HCT116 (cell line): ENCODE measurements around the gene EPHA10.

Experiments
- CEBPB ChIP-seq: IDR thresholded peaks from 2 replicates; pipeline ENCODE4 v1.6.1; 2012; ENCODE audit warnings: low read depth
- CTCF ChIP-seq, 3 experiments: fragments of 200-600 bp in 1 of 3; sonication (generic) in 1 of 3; IDR thresholded peaks in 2 of 3; conservative IDR thresholded peaks in 1 of 3; 2 replicates each; pipeline ENCODE4 v1.5.1; 2012 to 2017; ENCODE audit warnings: low read depth in 2 of 3, low read length in 2 of 3, antibody characterized with exemption in 1 of 3, borderline replicate concordance in 1 of 3, control low read depth in 1 of 3, mild to moderate bottlenecking in 1 of 3, mixed read lengths in 1 of 3, mixed run types in 1 of 3, moderate library complexity in 1 of 3; ENCODE audit not compliant: insufficient read depth in 1 of 3
- ELF1 ChIP-seq: IDR thresholded peaks from 2 replicates; pipeline ENCODE4 v1.6.1; 2012; ENCODE audit warnings: low read depth, borderline replicate concordance
- EZH2 ChIP-seq: fragments of 200-600 bp; sonication (generic); IDR thresholded peaks from 2 replicates; pipeline ENCODE4 v1.6.1; 2017; ENCODE audit warnings: antibody characterized with exemption, mixed run types
- EZH2phosphoT487 ChIP-seq: fragments of 200-600 bp; IDR thresholded peaks from 2 replicates; pipeline ENCODE4 v1.6.1; 2018; ENCODE audit warnings: antibody characterized with exemption, borderline replicate concordance
- JUND ChIP-seq: IDR thresholded peaks from 2 replicates; pipeline ENCODE4 v1.6.1; 2012
- MAX ChIP-seq: IDR thresholded peaks from 2 replicates; pipeline ENCODE4 v1.6.1; 2012
- POLR2A ChIP-seq: IDR thresholded peaks from 2 replicates; pipeline ENCODE4 v1.7.0; 2011; ENCODE audit warnings: borderline replicate concordance; ENCODE audit not compliant: insufficient read depth, insufficient read length; ENCODE audit errors: extremely low read depth
- RAD21 ChIP-seq: IDR thresholded peaks from 2 replicates; pipeline ENCODE4 v1.6.1; 2012; ENCODE audit warnings: low read depth, mild to moderate bottlenecking
- TCF7L2 ChIP-seq: IDR thresholded peaks from 2 replicates; pipeline ENCODE4 v1.7.0; 2011; ENCODE audit warnings: borderline replicate concordance, inconsistent platforms; ENCODE audit not compliant: insufficient read depth, insufficient read length; ENCODE audit errors: extremely low read depth
- YY1 ChIP-seq: IDR thresholded peaks from 2 replicates; pipeline ENCODE4 v1.6.1; 2011; ENCODE audit warnings: low read length, low read depth, moderate library complexity, mild to moderate bottlenecking; ENCODE audit not compliant: insufficient replicate concordance; ENCODE audit errors: extremely low read depth
- ZBTB33 ChIP-seq: IDR thresholded peaks from 2 replicates; pipeline ENCODE4 v1.6.1; 2011; ENCODE audit warnings: mild to moderate bottlenecking, low read length, moderate library complexity; ENCODE audit not compliant: insufficient replicate concordance; ENCODE audit errors: extremely low read depth

GRCh38 chr1:37685722-37686121 is 79.2 kb downstream of the EPHA10 start:
- TF ChIP-seq RAD21 = no peak
- TF ChIP-seq ELF1 = no peak
- no peak for TF ChIP-seq CTCF (IDR thresholded peaks at IDR 0.05 in 2 of 3, conservative IDR thresholded peaks at IDR 0.05 in 1 of 3; ENCODE audit: borderline replicate concordance in 1 of 3, insufficient read depth in 1 of 3, low read depth in 2 of 3, low read length in 2 of 3)
- TF ChIP-seq JUND = no peak
- no peak for TF ChIP-seq CEBPB
- no peak for TF ChIP-seq TCF7L2
- no peak for TF ChIP-seq EZH2
- no peak for TF ChIP-seq YY1
- no peak for TF ChIP-seq POLR2A
- no peak for TF ChIP-seq EZH2phosphoT487
- TF ChIP-seq ZBTB33 = no peak
- no peak for TF ChIP-seq MAX
